PC-3 (cell line): ENCODE measurements around the gene DERA. TPM values are rescaled to one million over a fixed set of nuclear protein-coding genes. Genes with fewer than 3 reads are reported as not detected.

ENCODE experiments used
- ATAC-seq: fragments of 200-7000 bp; cut with Tn5 transposase; 2 replicates; pipeline ENCODE4 v1.9.1; 2020; ENCODE audit warnings: mild to moderate bottlenecking, moderate library complexity
- BruUV-seq: library from RNA; stranded (reverse); fragments of 400-500 nt; replicated peaks from 2 replicates; lab custom pipeline; 2021; lab: Mats Ljungman, UMichigan
- CTCF ChIA-PET: fragments of 300-600 bp; sonication (Branson Sonifier 250); formaldehyde crosslinking; loops from one replicate; lab custom pipeline; 2022; ENCODE audit warnings: antibody characterized with exemption; lab: Charles Lee
- POLR2A ChIA-PET: fragments of 300-600 bp; sonication (Branson Sonifier 250); formaldehyde crosslinking; loops from one replicate; lab custom pipeline; 2022; ENCODE audit warnings: antibody characterized with exemption; ENCODE audit not compliant: unreplicated experiment; lab: Charles Lee
- DNase-seq: peaks from one replicate; pipeline ENCODE4 v3.0.0-alpha.2; 2015
- H2AFZ ChIP-seq: fragments of 300-600 bp; sonication (generic); 2 replicates; pipeline ENCODE4 v1.6.0; 2016; ENCODE audit warnings: antibody characterized with exemption, low read length
- H3F3A ChIP-seq: fragments of 300-600 bp; sonication (generic); one replicate; pipeline ENCODE4 v1.6.0; 2017; ENCODE audit warnings: antibody characterized with exemption, low read length, control low read depth, mild to moderate bottlenecking; ENCODE audit not compliant: unreplicated experiment
- H3K27ac ChIP-seq: fragments of 300-600 bp; sonication (generic); 2 replicates; pipeline ENCODE4 v1.5.1; 2016; ENCODE audit warnings: mild to moderate bottlenecking, low read length
- H3K27me3 ChIP-seq: fragments of 300-600 bp; sonication (generic); 2 replicates; pipeline ENCODE4 v1.6.1; 2016; ENCODE audit warnings: low read length, mixed read lengths
- H3K36me3 ChIP-seq: fragments of 300-600 bp; sonication (generic); 2 replicates; pipeline ENCODE4 v1.6.1; 2016; ENCODE audit warnings: low read depth, mixed run types, low read length, mixed read lengths
- H3K4me1 ChIP-seq: fragments of 300-600 bp; sonication (generic); 2 replicates; pipeline ENCODE4 v1.5.1; 2016; ENCODE audit warnings: low read length; ENCODE audit not compliant: insufficient read depth
- H3K4me2 ChIP-seq: fragments of 300-600 bp; sonication (generic); 2 replicates; pipeline ENCODE4 v1.6.0; 2016; ENCODE audit warnings: low read length
- H3K4me3 ChIP-seq: fragments of 300-600 bp; sonication (generic); 2 replicates; pipeline ENCODE4 v1.5.1; 2016; ENCODE audit warnings: mild to moderate bottlenecking, low read length, mixed read lengths
- H3K79me2 ChIP-seq: fragments of 300-600 bp; sonication (generic); 2 replicates; pipeline ENCODE4 v1.6.1; 2017; ENCODE audit warnings: low read length, mixed read lengths
- H3K9ac ChIP-seq: fragments of 300-600 bp; sonication (generic); 2 replicates; pipeline ENCODE4 v1.6.0; 2016; ENCODE audit warnings: mild to moderate bottlenecking, low read length
- H3K9me2 ChIP-seq: fragments of 300-600 bp; sonication (generic); replicated peaks from 2 replicates; pipeline ENCODE4 v1.6.1; 2016; ENCODE audit warnings: mixed run types, low read length, mixed read lengths
- H3K9me3 ChIP-seq: fragments of 300-600 bp; sonication (generic); 2 replicates; pipeline ENCODE4 v1.6.1; 2016; ENCODE audit warnings: low read length, mixed read lengths
- H4K20me1 ChIP-seq: fragments of 300-600 bp; sonication (generic); 2 replicates; pipeline ENCODE4 v1.6.1; 2016; ENCODE audit warnings: low read length, mixed read lengths
- EZH2 ChIP-seq: fragments of 300-600 bp; sonication (generic); IDR thresholded peaks from one replicate; pipeline ENCODE4 v1.6.1; 2017; ENCODE audit warnings: antibody characterized with exemption, mild to moderate bottlenecking, low read length; ENCODE audit not compliant: unreplicated experiment
- EZH2phosphoT487 ChIP-seq: fragments of 300-600 bp; sonication (generic); IDR thresholded peaks from 2 replicates; pipeline ENCODE4 v1.6.1; 2018; ENCODE audit warnings: mild to moderate bottlenecking, antibody characterized with exemption, low read length, borderline replicate concordance
- intact Hi-C: fragments of 100-400 bp; cut with micrococcal nuclease; formaldehyde crosslinking; loops from 2 replicates; pipeline ENCODE4 v1.9.0; 2023
- total RNA-seq: library from RNA; depleted of rRNA; stranded (reverse); fragments of >200 nt; gene quantifications from 2 replicates; pipeline ENCODE4 v1.2.3, GENCODE V29; 2014
- TF ChIP-seq, protein P1 (sequence below): fragments of 300-600 bp; sonication (generic); conservative IDR thresholded peaks from 2 replicates; pipeline ENCODE4 v1.5.1; 2017; ENCODE audit warnings: antibody characterized with exemption, low read depth, mild to moderate bottlenecking, low read length

DERA gene
- total RNA-seq, 1 experiment from 2014 or later: 49.4 TPM

- H3K9ac ChIP-seq: no peak overlapping the region
- intact Hi-C loops: no loop called here
- H3K4me2 ChIP-seq: no peak overlapping the region
- ATAC-seq (no peak), DNase-seq (no peak)
- no peaks in the 10 kb centered on the region for H3K79me2 ChIP-seq
- H3K4me3 ChIP-seq: no peak overlapping the region
- no peak overlapping the region for H3K27ac ChIP-seq
- no peaks in the 10 kb centered on the region for H3F3A ChIP-seq
- BruUV-seq: no TSS peak
- no peaks in the 10 kb centered on the region for H3K4me1 ChIP-seq
- H2AFZ ChIP-seq: no peak overlapping the region
- ChIA-PET POLR2A (no interaction called here), CTCF (no interaction called here)
- no peaks in the 10 kb centered on the region for H3K36me3 ChIP-seq
- no peaks in the 10 kb centered on the region for H3K9me3 ChIP-seq
- H3K27me3 ChIP-seq: no peaks in the 10 kb centered on the region
- no peaks in the 10 kb centered on the region for H4K20me1 ChIP-seq
- no peaks in the 10 kb centered on the region for H3K9me2 ChIP-seq
- TF ChIP-seq EZH2phosphoT487 (no peak), EZH2 (no peak)
- TF ChIP-seq, protein P1, sequence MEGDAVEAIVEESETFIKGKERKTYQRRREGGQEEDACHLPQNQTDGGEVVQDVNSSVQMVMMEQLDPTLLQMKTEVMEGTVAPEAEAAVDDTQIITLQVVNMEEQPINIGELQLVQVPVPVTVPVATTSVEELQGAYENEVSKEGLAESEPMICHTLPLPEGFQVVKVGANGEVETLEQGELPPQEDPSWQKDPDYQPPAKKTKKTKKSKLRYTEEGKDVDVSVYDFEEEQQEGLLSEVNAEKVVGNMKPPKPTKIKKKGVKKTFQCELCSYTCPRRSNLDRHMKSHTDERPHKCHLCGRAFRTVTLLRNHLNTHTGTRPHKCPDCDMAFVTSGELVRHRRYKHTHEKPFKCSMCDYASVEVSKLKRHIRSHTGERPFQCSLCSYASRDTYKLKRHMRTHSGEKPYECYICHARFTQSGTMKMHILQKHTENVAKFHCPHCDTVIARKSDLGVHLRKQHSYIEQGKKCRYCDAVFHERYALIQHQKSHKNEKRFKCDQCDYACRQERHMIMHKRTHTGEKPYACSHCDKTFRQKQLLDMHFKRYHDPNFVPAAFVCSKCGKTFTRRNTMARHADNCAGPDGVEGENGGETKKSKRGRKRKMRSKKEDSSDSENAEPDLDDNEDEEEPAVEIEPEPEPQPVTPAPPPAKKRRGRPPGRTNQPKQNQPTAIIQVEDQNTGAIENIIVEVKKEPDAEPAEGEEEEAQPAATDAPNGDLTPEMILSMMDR: no peak
Measured at GRCh38 chr12:15936751-15937150, 25.6 kb downstream of the DERA start.

DNA sequence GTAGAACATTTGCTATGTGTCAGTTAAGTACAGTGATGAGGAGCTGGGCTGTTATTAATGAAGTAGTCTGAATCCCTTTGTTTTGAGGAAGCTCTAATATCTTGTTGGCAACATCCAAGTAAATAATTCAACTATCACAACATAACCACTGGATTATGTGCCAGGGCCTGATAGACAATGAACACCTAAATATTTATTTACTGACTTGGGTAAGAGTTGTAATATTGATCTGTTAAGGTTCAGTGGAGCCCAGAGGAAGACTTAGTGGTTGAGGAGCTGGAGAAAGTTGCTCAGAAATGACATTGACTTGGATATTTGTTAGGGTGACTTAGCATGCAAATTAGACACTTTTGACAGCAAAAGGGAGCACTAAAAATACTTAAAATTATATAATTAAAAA is 26.8 kb downstream of the DERA start:
- H3K9me3 ChIP-seq: no peaks in the 10 kb centered on the region
- H3K4me2 ChIP-seq: no peak overlapping the region
- no peaks in the 10 kb centered on the region for H4K20me1 ChIP-seq
- no peaks in the 10 kb centered on the region for H3K36me3 ChIP-seq
- H3K79me2 ChIP-seq: no peaks in the 10 kb centered on the region
- TF ChIP-seq, protein P1: no peak
- TF ChIP-seq EZH2 (no peak), EZH2phosphoT487 (no peak)
- no peak overlapping the region for H2AFZ ChIP-seq
- H3K9me2 ChIP-seq: no peaks in the 10 kb centered on the region
- ATAC-seq (no peak), DNase-seq (no peak)
- H3K27ac ChIP-seq: no peak overlapping the region
- BruUV-seq: no TSS peak
- no peak overlapping the region for H3K9ac ChIP-seq
- no peaks in the 10 kb centered on the region for H3K4me1 ChIP-seq
- H3K27me3 ChIP-seq: no peaks in the 10 kb centered on the region
- ChIA-PET CTCF (no interaction called here), POLR2A (no interaction called here)
- no peaks in the 10 kb centered on the region for H3F3A ChIP-seq
- no peak overlapping the region for H3K4me3 ChIP-seq
- intact Hi-C loops: no loop called here

- ATAC-seq (no peak), DNase-seq (no peak)
- BruUV-seq: no TSS peak
- H3K9me3 ChIP-seq: no peaks in the 10 kb centered on the region
- ChIA-PET POLR2A (no interaction called here), CTCF (no interaction called here)
- no peaks in the 10 kb centered on the region for H3K27me3 ChIP-seq
- no peaks in the 10 kb centered on the region for H3K4me1 ChIP-seq
- no peaks in the 10 kb centered on the region for H4K20me1 ChIP-seq
- no peaks in the 10 kb centered on the region for H3K36me3 ChIP-seq
- H3K79me2 ChIP-seq: no peaks in the 10 kb centered on the region
- no peak overlapping the region for H3K4me3 ChIP-seq
- TF ChIP-seq EZH2 (no peak), EZH2phosphoT487 (no peak)
- TF ChIP-seq, protein P1: no peak
- no peak overlapping the region for H2AFZ ChIP-seq
- H3K27ac ChIP-seq: no peak overlapping the region
- H3K9ac ChIP-seq: no peak overlapping the region
- no peaks in the 10 kb centered on the region for H3F3A ChIP-seq
- intact Hi-C loops: no loop called here
- H3K4me2 ChIP-seq: no peak overlapping the region
- H3K9me2 ChIP-seq: no peaks in the 10 kb centered on the region
Measured at GRCh38 chr12:15939111-15939510, 28.0 kb downstream of the DERA start.
